HEK293T (cell line): ENCODE results near the gene TAOK1.

Source experiments
- BHLHE40 ChIP-seq: fragments of 450-650 bp; IDR thresholded peaks from 2 replicates; pipeline ENCODE4 v1.6.1; 2016; ENCODE audit warnings: mild to moderate bottlenecking, moderate library complexity, borderline replicate concordance
- CTBP1 ChIP-seq: fragments of 450-650 bp; IDR thresholded peaks from 2 replicates; pipeline ENCODE4 v1.6.1; 2016; ENCODE audit warnings: borderline replicate concordance
- FOXM1 ChIP-seq: fragments of 450-650 bp; IDR thresholded peaks from 2 replicates; pipeline ENCODE4 v1.6.1; 2017; ENCODE audit warnings: mild to moderate bottlenecking, borderline replicate concordance
- L3MBTL2 ChIP-seq: fragments of 450-650 bp; conservative IDR thresholded peaks from 2 replicates; pipeline ENCODE4 v1.6.1; 2016; ENCODE audit warnings: mild to moderate bottlenecking
- LEF1 ChIP-seq: fragments of 450-650 bp; IDR thresholded peaks from 2 replicates; pipeline ENCODE4 v1.6.1; 2017; ENCODE audit warnings: mild to moderate bottlenecking, borderline replicate concordance
- NFRKB ChIP-seq: fragments of 450-650 bp; IDR thresholded peaks from 2 replicates; pipeline ENCODE4 v1.6.1; 2016; ENCODE audit warnings: mild to moderate bottlenecking, moderate library complexity
- SP1 ChIP-seq: fragments of 450-650 bp; IDR thresholded peaks from 2 replicates; pipeline ENCODE4 v1.6.1; 2017
- TARDBP ChIP-seq: fragments of 450-650 bp; IDR thresholded peaks from 2 replicates; pipeline ENCODE4 v1.6.1; 2016
- ZNF384 ChIP-seq: fragments of 450-650 bp; IDR thresholded peaks from 2 replicates; pipeline ENCODE4 v1.6.1; 2016

DNA sequence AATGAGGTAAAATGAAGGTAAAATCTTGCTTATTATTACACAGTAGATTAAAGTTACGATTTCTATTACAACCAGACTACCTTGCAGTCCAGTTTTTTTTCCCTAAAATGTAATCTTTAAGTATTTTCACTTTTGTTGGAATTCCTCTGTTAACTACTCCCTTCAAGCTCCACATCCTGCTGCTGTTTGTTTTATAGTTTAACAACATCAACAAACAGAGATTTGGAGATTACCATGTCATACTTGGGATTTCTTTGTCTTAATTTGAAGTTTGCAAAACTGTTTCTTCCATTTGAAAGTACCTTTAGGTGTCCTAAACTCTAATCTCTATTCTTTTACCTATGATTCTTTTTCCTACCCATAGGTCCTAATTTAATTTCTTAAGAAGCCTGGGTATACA, 93.3 kb downstream of the TAOK1 start:
- TF ChIP-seq FOXM1 (no peak), SP1 (no peak), L3MBTL2 (no peak), CTBP1 (no peak), BHLHE40 (no peak), NFRKB (no peak), ZNF384 (no peak), TARDBP (no peak), LEF1 (no peak)
